Activated naive CD4-positive, alpha-beta T cell treated with anti-CD3 and anti-CD28 coated beads, Interleukin-2, amount 50 U/mL, for 72 hours (primary cell): ENCODE measurements around the gene DPYD. TPM values are rescaled to one million over a fixed set of nuclear protein-coding genes. Genes with fewer than 3 reads are reported as not detected.
A peak's percentile ranks its signal among the peaks of the same experiment; 100 is the strongest.

ENCODE experiments used
- ATAC-seq, 2 donors: fragments of 150-1000 bp; cut with Tn5 transposase; 2 replicates each; pipeline ENCODE4 v1.10.0; 2021; ENCODE audit warnings: mild to moderate bottlenecking in 2 of 2, moderate library complexity in 2 of 2
- DNase-seq, 2 donors: peaks; one replicate each; pipeline ENCODE4 v3.0.0; 2021 to 2022; ENCODE audit warnings: low spot score in 2 of 2
- H3K27ac Mint-ChIP-seq, 2 donors: one replicate each; pipeline ENCODE4 v1.8.0; 2022; ENCODE audit warnings: mild to moderate bottlenecking in 2 of 2, mixed read lengths in 2 of 2
- H3K36me3 Mint-ChIP-seq, 2 donors: one replicate each; pipeline ENCODE4 v1.8.0; 2022; ENCODE audit warnings: mixed read lengths in 2 of 2
- H3K9me3 Mint-ChIP-seq, 2 donors: one replicate each; pipeline ENCODE4 v1.8.0; 2022; ENCODE audit warnings: mixed read lengths in 2 of 2
- total RNA-seq, 2 donors: library from RNA; stranded (reverse); gene quantifications; one replicate each; pipeline ENCODE4 v1.2.3, GENCODE V29; 2022

The DPYD gene
- total RNA-seq, 2 donors from 2014 or later, result 10.7 to 11.7 TPM

DNA sequence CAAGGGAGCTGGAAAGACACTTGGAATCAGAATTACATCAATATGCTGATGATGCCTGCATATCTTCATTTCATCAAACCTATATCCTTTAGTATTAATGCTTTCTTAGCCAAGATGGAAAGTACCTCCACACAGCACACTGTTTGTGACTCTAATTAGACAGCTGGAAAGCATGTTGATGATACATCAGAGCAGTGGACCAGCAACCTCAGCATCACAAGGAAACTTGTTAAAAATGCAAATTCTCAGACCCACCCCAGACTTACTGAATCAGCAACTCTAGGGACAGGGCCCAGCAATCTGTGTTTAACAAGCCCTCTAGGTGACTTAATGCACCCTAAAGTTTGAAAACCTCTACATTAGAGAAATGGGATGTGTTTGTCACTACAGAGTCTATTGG, 332.1 kb downstream of the DPYD start:
- DNase-seq, result no peak
- no peaks in the 10 kb centered on the region for H3K9me3 Mint-ChIP-seq
- H3K27ac Mint-ChIP-seq, result no peak overlapping the region
- no peak for ATAC-seq
- peaks cover 5 to 31% of the 10 kb centered on the region in 2 donors for H3K36me3 Mint-ChIP-seq

GRCh38 chr1:97581614-97582051, 339.2 kb downstream of the DPYD start:
- ATAC-seq (no peak), DNase-seq (no peak)
- no peak overlapping the region for H3K27ac Mint-ChIP-seq
- H3K36me3 Mint-ChIP-seq, result peaks cover 5 to 6% of the 10 kb centered on the region in 2 donors
- H3K9me3 Mint-ChIP-seq, result no peaks in the 10 kb centered on the region

DNA sequence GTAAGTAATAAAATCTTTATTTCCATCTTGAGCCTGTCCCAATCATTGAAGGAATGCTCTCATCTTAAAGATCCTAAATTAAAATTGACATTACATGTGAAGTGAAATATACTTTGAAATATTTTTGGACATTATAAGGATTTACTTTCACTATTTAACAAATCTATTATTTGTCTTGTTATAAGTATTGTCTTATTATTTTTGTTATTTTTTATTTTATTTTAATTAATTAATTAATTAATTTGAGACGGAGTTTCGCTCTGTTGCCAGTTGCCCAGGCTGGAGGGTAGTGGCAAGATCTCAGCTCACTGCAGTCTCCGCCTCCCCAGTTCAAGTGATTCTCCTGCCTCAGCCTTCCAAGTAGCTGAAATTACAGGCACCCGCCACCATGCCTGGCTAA, 343.2 kb downstream of the DPYD start:
- H3K9me3 Mint-ChIP-seq, result no peaks in the 10 kb centered on the region
- H3K36me3 Mint-ChIP-seq, result no peaks in the 10 kb centered on the region
- ATAC-seq, result no peak
- no peak for DNase-seq
- no peak overlapping the region for H3K27ac Mint-ChIP-seq

DNA sequence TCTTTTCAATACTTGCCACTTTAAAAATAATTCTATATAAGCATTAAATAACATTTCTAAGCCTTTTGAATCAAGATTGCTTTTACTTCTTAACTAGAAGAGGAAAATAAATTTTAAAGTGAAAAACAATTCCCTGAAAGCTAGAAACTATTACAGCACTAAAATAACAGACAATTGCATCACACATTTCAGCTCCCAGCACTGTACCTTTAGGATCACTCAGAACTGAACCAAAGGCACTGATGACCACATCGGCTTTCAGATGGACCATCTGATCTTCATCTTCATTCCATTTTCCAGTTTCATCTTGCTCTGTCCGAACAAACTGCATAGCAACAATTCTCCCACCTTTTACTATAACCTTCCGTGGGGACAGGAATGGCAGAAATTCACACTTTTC, 347.3 kb downstream of the DPYD start:
- no peak for DNase-seq
- Mint-ChIP-seq H3K27ac (no peak overlapping the region), H3K9me3 (no peaks in the 10 kb centered on the region), H3K36me3 (peaks cover 0 to 5% of the 10 kb centered on the region in 2 donors)
- ATAC-seq, result no peak

DNA sequence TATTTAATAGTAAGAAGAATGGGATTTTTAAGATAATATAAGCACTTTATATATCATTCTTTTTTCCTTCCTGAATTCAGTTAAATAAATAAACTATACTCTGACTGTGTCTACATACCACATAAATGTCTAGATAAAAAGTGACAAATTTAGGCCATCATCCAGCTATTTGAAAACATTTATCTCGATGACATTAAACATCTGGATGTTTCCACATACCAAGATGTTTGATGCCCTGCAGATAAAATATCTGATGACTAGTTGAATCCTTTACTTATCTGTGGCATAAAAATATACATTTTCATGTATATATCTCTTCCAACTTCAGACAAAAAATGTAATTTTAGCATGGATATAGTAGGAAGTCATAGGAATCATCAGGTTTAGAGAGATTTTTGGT, 348.3 kb downstream of the DPYD start:
- ATAC-seq (no peak), DNase-seq (no peak)
- H3K27ac Mint-ChIP-seq, result no peak overlapping the region
- peaks cover 0 to 5% of the 10 kb centered on the region in 2 donors for H3K36me3 Mint-ChIP-seq
- H3K9me3 Mint-ChIP-seq, result no peaks in the 10 kb centered on the region

- H3K9me3 Mint-ChIP-seq, result no peaks in the 10 kb centered on the region
- ATAC-seq, result no peak
- H3K27ac Mint-ChIP-seq, result no peak overlapping the region
- DNase-seq, result no peak
- H3K36me3 Mint-ChIP-seq, result peaks cover 0 to 5% of the 10 kb centered on the region in 2 donors
Observed at GRCh38 chr1:97571760-97572159, 349.1 kb downstream of the DPYD start.

GRCh38 chr1:97570691-97571090, 350.1 kb downstream of the DPYD start:
- no peak for ATAC-seq
- peaks cover 0 to 5% of the 10 kb centered on the region in 2 donors for H3K36me3 Mint-ChIP-seq
- H3K27ac Mint-ChIP-seq, result no peak overlapping the region
- no peak for DNase-seq
- H3K9me3 Mint-ChIP-seq, result no peaks in the 10 kb centered on the region

GRCh38 chr1:97567000-97567749, 353.7 kb downstream of the DPYD start:
- Mint-ChIP-seq H3K36me3 (peaks cover 0 to 5% of the 10 kb centered on the region in 2 donors), H3K27ac (no peak overlapping the region), H3K9me3 (no peaks in the 10 kb centered on the region)
- no peak for DNase-seq
- no peak for ATAC-seq

DNA sequence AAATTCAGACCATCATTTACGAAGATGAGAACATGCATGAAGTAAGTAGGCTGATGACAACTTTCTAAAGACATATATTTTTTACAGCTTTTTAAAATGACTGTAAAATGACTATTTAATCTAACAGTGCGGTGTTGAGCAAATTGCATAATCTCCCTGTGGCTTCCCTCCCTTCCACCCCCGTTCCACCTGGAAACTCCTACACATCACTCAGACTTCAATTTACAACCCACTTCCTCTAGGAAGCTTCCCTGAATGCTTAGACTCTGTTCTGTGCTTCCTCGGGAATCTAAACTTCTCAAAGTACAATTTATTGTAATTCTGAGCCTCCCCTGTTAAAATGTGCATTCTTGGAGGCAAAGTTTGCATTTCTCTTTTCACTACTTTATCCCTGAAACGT, 354.9 kb downstream of the DPYD start:
- Mint-ChIP-seq H3K9me3 (no peaks in the 10 kb centered on the region), H3K36me3 (peaks cover 0 to 5% of the 10 kb centered on the region in 2 donors), H3K27ac (no peak overlapping the region)
- no peak for ATAC-seq
- no peak for DNase-seq

DNA sequence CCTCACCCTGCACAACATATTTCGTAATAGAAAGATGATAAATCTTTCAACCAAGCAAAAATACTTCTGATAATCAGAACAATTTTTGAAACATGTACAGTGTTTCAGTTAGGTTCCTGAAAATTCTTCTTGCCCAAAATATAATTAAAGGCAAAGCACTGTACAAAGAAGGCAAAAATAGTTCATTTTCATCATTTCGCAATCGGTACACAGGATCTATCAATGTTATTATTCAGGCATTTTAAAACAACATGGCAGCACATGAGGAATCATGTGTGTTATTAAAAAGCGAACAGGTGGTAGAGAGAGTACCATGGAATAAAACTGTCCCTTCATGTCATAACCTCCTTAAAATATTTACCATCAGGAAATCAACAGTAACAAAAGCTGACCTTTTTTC, 356.9 kb downstream of the DPYD start:
- H3K9me3 Mint-ChIP-seq, result peaks cover 0 to 4% of the 10 kb centered on the region in 2 donors
- H3K27ac Mint-ChIP-seq, result no peak overlapping the region
- DNase-seq, result no peak

DNA sequence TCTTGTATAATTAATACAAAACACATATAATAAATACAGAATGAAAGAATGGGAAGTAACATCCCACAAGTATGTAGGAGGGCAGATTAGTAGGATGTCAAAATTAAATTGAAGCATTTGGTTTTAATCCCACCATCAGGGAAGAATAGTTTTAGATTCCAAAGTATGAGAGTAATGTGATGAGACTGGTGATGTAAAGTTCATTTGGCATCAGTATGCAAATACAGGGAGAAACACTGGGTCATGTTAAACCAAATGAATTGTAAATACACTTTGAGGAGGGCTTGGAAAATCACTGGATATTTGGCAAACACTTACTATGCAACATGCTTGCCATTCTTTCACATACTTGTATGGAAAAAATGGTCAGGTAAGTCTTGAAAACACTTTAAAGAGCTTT, 358.8 kb downstream of the DPYD start:
- no peak for ATAC-seq
- Mint-ChIP-seq H3K36me3 (peaks cover 0 to 6% of the 10 kb centered on the region in 2 donors), H3K27ac (no peak overlapping the region), H3K9me3 (peaks cover 0 to 4% of the 10 kb centered on the region in 2 donors)
- DNase-seq, result no peak

More for the DNA sequence above, 356.9 kb downstream of the DPYD start:
- no peak for ATAC-seq
- peaks cover 0 to 8% of the 10 kb centered on the region in 2 donors for H3K36me3 Mint-ChIP-seq

GRCh38 chr1:97560714-97561113, 360.1 kb downstream of the DPYD start:
- Mint-ChIP-seq H3K9me3 (peaks cover 0 to 4% of the 10 kb centered on the region in 2 donors), H3K36me3 (peaks cover 0 to 6% of the 10 kb centered on the region in 2 donors), H3K27ac (no peak overlapping the region)
- no peak for ATAC-seq
- no peak for DNase-seq

DNA sequence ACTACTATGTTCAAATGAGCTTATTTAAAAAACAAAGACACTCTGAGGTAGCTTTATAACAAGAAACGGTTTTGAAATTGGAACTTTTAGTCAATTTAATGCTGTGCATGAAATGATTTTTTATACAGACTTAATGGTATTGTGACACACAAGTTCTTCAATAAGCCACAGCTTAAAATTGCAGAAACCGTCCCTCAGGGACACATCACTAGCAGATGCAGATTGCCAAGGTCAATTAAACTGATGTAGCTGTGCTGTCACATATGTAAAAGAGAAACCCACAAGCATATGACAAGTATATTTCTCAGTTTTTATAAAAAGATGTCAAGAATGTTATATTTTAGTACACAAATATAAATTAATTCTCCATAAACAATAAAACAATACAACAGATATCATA, 366.9 kb downstream of the DPYD start:
- ATAC-seq, result no peak
- no peak overlapping the region for H3K27ac Mint-ChIP-seq
- no peaks in the 10 kb centered on the region for H3K9me3 Mint-ChIP-seq
- no peak for DNase-seq
- no peaks in the 10 kb centered on the region for H3K36me3 Mint-ChIP-seq

- H3K27ac Mint-ChIP-seq, result no peak overlapping the region
- no peaks in the 10 kb centered on the region for H3K9me3 Mint-ChIP-seq
- ATAC-seq (no peak), DNase-seq (no peak)
- no peaks in the 10 kb centered on the region for H3K36me3 Mint-ChIP-seq
Observed at GRCh38 chr1:97551113-97551512, 369.7 kb downstream of the DPYD start.

GRCh38 chr1:97545446-97545845, 375.4 kb downstream of the DPYD start:
- no peaks in the 10 kb centered on the region for H3K36me3 Mint-ChIP-seq
- ATAC-seq (no peak), DNase-seq (no peak)
- no peak overlapping the region for H3K27ac Mint-ChIP-seq
- H3K9me3 Mint-ChIP-seq, result no peaks in the 10 kb centered on the region

- Mint-ChIP-seq H3K9me3 (no peaks in the 10 kb centered on the region), H3K36me3 (no peaks in the 10 kb centered on the region), H3K27ac (no peak overlapping the region)
- no peak for DNase-seq
- ATAC-seq, result no peak
Observed at GRCh38 chr1:97540346-97540888, 380.4 kb downstream of the DPYD start.

DNA sequence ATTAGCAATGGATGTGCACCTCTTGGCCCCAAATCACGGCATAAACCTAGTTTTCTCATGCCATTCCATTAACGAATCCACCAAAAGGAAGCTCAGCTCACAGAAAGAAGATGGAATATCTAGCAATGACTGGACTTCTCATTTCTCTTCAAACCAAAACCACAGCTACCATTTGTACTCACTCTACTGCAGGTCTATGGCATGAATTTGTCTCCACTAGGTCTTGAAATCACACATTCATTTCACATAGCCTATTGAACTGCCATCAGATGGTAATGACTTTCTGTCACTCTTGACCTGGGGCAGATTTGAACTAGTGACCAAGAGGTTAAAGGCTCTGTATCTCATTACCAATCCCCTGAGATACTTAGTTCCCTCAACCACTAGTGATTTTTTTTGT, 382.7 kb downstream of the DPYD start:
- peaks cover 5% of the 10 kb centered on the region in 2 donors for H3K36me3 Mint-ChIP-seq
- DNase-seq, result no peak
- peak; percentile 40 to 50 for ATAC-seq
- H3K9me3 Mint-ChIP-seq, result peaks cover 0 to 8% of the 10 kb centered on the region in 2 donors
- H3K27ac Mint-ChIP-seq, result no peak overlapping the region

GRCh38 chr1:97533358-97533757, 387.5 kb downstream of the DPYD start:
- H3K36me3 Mint-ChIP-seq, result peaks cover 8 to 14% of the 10 kb centered on the region in 2 donors
- DNase-seq, result no peak
- peaks cover 0 to 8% of the 10 kb centered on the region in 2 donors for H3K9me3 Mint-ChIP-seq
- no peak for ATAC-seq
- H3K27ac Mint-ChIP-seq, result no peak overlapping the region
